ENCODE results near the gene PPP1R3E. TPM values are rescaled to one million over a fixed set of nuclear protein-coding genes. Genes with fewer than 3 reads are reported as not detected.

The PPP1R3E gene
- total RNA-seq, 1 donor from 2014 or later: 14.6 TPM

GRCh38 chr14:23248601-23249000 is 54.1 kb downstream of the PPP1R3E start:
- Histone ChIP-seq H3K27ac (no peak overlapping the region), H3K36me3 (no peaks in the 10 kb centered on the region), H3K4me3 (no peak overlapping the region), H3K27me3 (no peaks in the 10 kb centered on the region), H3K9me3 (no peaks in the 10 kb centered on the region), H3K4me1 (no peaks in the 10 kb centered on the region)
- DNase-seq: no peak
- TF ChIP-seq CTCF (IDR thresholded peaks at IDR 0.05): no peak
- intact Hi-C loops (cut with DNase I): no loop called here
- ATAC-seq: no peak

Other genes starting within 250 kb of the PPP1R3E start
- gene CDH24, start 245.3 kb downstream of the PPP1R3E start, total RNA-seq: 7.8 TPM
- gene ACIN1, start 207.7 kb downstream of the PPP1R3E start, total RNA-seq: 161 TPM
- 55.3 TPM for gene C14orf119, start 207.4 kb downstream of the PPP1R3E start, total RNA-seq
- not detected for gene CIROP, start 197.9 kb downstream of the PPP1R3E start, total RNA-seq
- gene CEBPE, start 183.6 kb downstream of the PPP1R3E start, total RNA-seq: not detected
- 49.8 TPM for gene SLC7A8, start 119.2 kb downstream of the PPP1R3E start, total RNA-seq
- gene RNF212B, start 64.9 kb downstream of the PPP1R3E start, total RNA-seq: not detected
- 11.0 TPM for gene HOMEZ, start 16.7 kb downstream of the PPP1R3E start, total RNA-seq
- 53.0 TPM for gene BCL2L2, start 4.0 kb upstream of the PPP1R3E start, total RNA-seq
- gene PABPN1, start 18.6 kb upstream of the PPP1R3E start, total RNA-seq: 118 TPM
- gene SLC22A17, start 50.0 kb upstream of the PPP1R3E start, total RNA-seq: 12.1 TPM
- 10.4 TPM for gene EFS, start 62.3 kb upstream of the PPP1R3E start, total RNA-seq
- not detected for gene IL25, start 70.0 kb upstream of the PPP1R3E start, total RNA-seq
- 0.96 TPM for gene CMTM5, start 74.2 kb upstream of the PPP1R3E start, total RNA-seq
- gene MYH6, start 105.4 kb upstream of the PPP1R3E start, total RNA-seq: 3.4 TPM
- gene MYH7, start 132.8 kb upstream of the PPP1R3E start, total RNA-seq: 0.12 TPM
- 32.3 TPM for gene NGDN, start 166.8 kb upstream of the PPP1R3E start, total RNA-seq
- 2.3 TPM for gene ZFHX2, start 248.9 kb upstream of the PPP1R3E start, total RNA-seq